Testis (tissue), 2 donors: ENCODE measurements around the gene CORT.

Experiments
- CTCF ChIP-seq, 3 experiments: fragments of 450-650 bp in 2 of 3; fragments of 200-600 bp in 1 of 3; sonication (generic) in 1 of 3; IDR thresholded peaks; one replicate each; pipeline ENCODE4 v1.5.1; 2016 to 2019; ENCODE audit warnings: antibody characterized with exemption in 3 of 3, mild to moderate bottlenecking in 2 of 3, moderate library complexity in 1 of 3
- POLR2A ChIP-seq: fragments of 450-650 bp; IDR thresholded peaks from one replicate; pipeline ENCODE4 v1.6.1; 2017; ENCODE audit warnings: antibody characterized with exemption, mild to moderate bottlenecking, moderate library complexity

GRCh38 chr1:10419351-10419750 lies 30.5 kb upstream of the CORT start:
- no peak for TF ChIP-seq CTCF (IDR thresholded peaks at IDR 0.05)
- TF ChIP-seq POLR2A = no peak
